Central memory CD8-positive, alpha-beta T cell (primary cell): ENCODE results near the gene SSMEM1.
"Not testable (repeated sequence)": the region's sequence is repeated elsewhere in the genome, so short reads cannot be mapped to it uniquely, and the experiment has no call there.

Experiments used
- ATAC-seq: fragments of 150-1000 bp; cut with Tn5 transposase; replicated peaks from 2 replicates; pipeline ENCODE4 v1.10.0; 2022; ENCODE audit warnings: mild to moderate bottlenecking, moderate FRiP score, moderate number of reproducible peaks; ENCODE audit not compliant: poor library complexity, severe bottlenecking; ENCODE audit errors: extremely low read depth
- DNase-seq, 2 donors: peaks; one replicate each; pipeline ENCODE4 v3.0.0; 2021; ENCODE audit warnings: low spot score in 2 of 2
- H3K27ac Mint-ChIP-seq: one replicate; pipeline ENCODE4 v1.8.0; 2022; ENCODE audit warnings: low read depth, mild to moderate bottlenecking, moderate library complexity, mixed read lengths
- H3K27me3 Mint-ChIP-seq: one replicate; pipeline ENCODE4 v1.8.0; 2022; ENCODE audit warnings: mixed read lengths
- H3K36me3 Mint-ChIP-seq: one replicate; pipeline ENCODE4 v1.8.0; 2022; ENCODE audit warnings: mild to moderate bottlenecking, moderate library complexity, mixed read lengths; ENCODE audit not compliant: insufficient read depth
- H3K4me1 Mint-ChIP-seq: one replicate; pipeline ENCODE4 v1.8.0; 2022; ENCODE audit warnings: mixed read lengths
- H3K4me3 Mint-ChIP-seq: one replicate; pipeline ENCODE4 v1.8.0; 2022; ENCODE audit warnings: mild to moderate bottlenecking, moderate library complexity, mixed read lengths
- H3K9me3 Mint-ChIP-seq: one replicate; pipeline ENCODE4 v1.8.0; 2022; ENCODE audit warnings: mixed read lengths

Gene SSMEM1, protein sequence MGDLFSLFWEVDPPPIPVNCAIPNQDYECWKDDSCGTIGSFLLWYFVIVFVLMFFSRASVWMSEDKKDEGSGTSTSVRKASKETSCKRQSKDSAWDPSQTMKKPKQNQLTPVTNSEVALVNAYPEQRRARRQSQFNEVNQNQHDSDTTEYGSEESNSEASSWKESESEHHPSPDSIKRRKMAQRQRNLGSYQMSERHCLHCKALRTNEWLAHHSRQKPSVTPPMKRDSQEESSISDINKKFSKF

GRCh38 chr7:130207642-130208041 is at the start of gene SSMEM1:
SSMEM1 (plus strand) TSS chr7:130207860; CDS start chr7:130207911, 51 bp downstream.
- H3K4me1 Mint-ChIP-seq: peaks cover 14% of the 10 kb centered on the region
- H3K27me3 Mint-ChIP-seq: peaks cover 10% of the 10 kb centered on the region
- H3K36me3 Mint-ChIP-seq: peaks cover 13% of the 10 kb centered on the region
- no peak for DNase-seq
- no peak within 1 kb of the TSS for H3K4me3 Mint-ChIP-seq
- no peak for ATAC-seq
- H3K27ac Mint-ChIP-seq: no peak within 1 kb of the TSS
- no peaks in the 10 kb centered on the region for H3K9me3 Mint-ChIP-seq

- Mint-ChIP-seq H3K27ac (no peak overlapping the region), H3K4me3 (no peak overlapping the region), H3K36me3 (peaks cover 26% of the 10 kb centered on the region), H3K4me1 (no peaks in the 10 kb centered on the region), H3K9me3 (no peaks in the 10 kb centered on the region), H3K27me3 (no peaks in the 10 kb centered on the region)
- DNase-seq (no peak), ATAC-seq (no peak)
Observed at GRCh38 chr7:130160023-130160422, 47.6 kb upstream of the SSMEM1 start.

DNA sequence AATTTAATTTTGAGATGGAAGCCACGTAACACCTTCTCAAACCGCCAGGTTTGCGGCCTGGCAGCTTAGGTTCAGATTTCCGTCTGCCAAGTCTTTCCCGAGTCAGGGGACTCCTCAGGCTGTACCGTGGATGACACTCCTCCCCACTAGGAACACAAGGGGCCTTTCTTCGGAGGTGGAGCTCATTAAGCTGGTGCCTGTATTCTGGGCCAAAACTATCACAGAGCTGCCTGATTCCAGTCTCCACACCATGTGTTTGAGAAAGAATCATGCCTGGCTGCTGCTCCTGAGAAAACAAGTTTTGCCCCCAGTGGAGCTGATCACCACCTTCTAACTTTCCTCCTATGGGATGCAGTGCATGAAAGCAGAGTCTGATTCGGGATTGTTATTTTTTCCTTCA is 47.2 kb upstream of the SSMEM1 start:
- no peaks in the 10 kb centered on the region for H3K27me3 Mint-ChIP-seq
- H3K9me3 Mint-ChIP-seq: no peaks in the 10 kb centered on the region
- no peak for DNase-seq
- no peak for ATAC-seq
- H3K4me3 Mint-ChIP-seq: no peak overlapping the region
- H3K4me1 Mint-ChIP-seq: no peaks in the 10 kb centered on the region
- peaks cover 29% of the 10 kb centered on the region for H3K36me3 Mint-ChIP-seq
- H3K27ac Mint-ChIP-seq: no peak overlapping the region

GRCh38 chr7:130162196-130162595 is 45.5 kb upstream of the SSMEM1 start:
- Mint-ChIP-seq H3K36me3 (peaks cover 39% of the 10 kb centered on the region), H3K4me3 (no peak overlapping the region), H3K9me3 (no peaks in the 10 kb centered on the region), H3K27ac (no peak overlapping the region), H3K27me3 (no peaks in the 10 kb centered on the region), H3K4me1 (no peaks in the 10 kb centered on the region)
- ATAC-seq (no peak), DNase-seq (no peak)

DNA sequence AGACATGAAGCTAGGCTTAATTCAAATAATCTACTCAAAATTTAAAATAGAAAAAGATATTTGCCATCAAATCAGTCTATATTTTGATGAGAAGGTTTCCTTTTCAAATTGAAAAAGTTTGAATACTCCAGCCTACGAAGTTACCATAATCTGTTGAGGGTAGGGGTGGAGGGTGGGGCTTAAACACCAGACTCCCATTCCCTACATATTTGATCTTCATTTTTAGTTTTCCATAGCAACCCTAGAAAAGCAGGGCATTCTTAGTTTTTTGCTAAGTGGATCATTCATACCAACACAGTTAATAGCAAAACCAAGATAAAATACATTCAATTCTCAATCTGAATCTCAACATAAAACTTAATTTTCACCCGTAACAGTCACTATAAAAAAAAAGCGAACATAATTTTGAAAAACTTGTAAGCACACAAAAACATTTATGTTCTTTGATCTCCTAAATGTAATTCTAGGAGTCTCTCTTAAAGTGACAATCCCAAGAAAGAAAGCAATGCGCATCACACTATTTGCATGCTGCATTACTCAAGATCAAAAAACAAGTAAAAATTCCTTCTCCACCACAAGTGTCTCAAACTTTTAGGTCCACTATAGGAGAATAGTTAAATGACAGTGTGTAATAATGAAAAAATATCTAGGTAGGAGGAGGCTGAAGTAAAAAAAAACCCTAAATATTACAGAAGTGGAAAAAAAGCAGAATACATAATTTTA is 33.3 kb upstream of the SSMEM1 start:
- no peak for ATAC-seq
- H3K9me3 Mint-ChIP-seq: no peaks in the 10 kb centered on the region
- no peak overlapping the region for H3K4me3 Mint-ChIP-seq
- H3K27me3 Mint-ChIP-seq: no peaks in the 10 kb centered on the region
- H3K36me3 Mint-ChIP-seq: peaks cover 56% of the 10 kb centered on the region
- no peak overlapping the region for H3K27ac Mint-ChIP-seq
- H3K4me1 Mint-ChIP-seq: no peaks in the 10 kb centered on the region
- no peak for DNase-seq

DNA sequence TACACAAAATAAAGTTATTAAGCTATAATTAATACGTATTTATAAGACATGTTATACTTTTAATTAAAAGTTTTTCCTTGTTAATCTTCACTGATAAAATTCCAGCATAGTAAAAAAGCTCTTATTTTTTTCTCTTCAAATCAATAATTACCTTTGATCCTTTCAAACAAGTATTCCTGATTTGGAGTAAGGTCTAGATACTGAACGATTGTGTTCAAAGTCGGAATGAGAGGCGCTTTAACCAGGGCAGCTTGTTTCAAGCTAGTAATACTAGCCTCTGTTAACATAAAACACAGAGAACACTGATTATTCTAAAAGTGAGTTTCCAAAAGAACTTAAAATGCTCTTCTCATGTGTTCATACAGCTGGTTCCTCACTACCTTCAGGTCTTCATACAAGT is 29.4 kb upstream of the SSMEM1 start:
- H3K36me3 Mint-ChIP-seq: peaks cover 52% of the 10 kb centered on the region

DNA sequence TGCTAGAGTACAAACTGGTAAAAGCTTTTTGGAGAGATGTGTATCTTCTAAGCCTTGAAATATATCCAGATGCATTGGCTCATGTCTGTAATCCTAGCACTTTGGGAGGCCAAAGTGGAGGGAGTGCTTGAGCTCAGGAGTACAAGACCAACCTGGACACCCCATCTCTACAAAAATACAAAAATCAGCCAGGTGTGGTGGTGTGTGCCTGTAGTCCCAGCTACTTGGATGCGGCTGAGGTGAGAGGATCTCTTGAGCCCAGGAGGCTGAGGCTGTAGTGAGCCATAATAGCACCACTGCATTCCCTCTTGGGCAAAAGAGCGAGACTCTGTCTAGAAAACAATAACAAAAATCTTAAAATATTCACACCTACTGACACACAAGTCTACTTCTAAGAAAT is 28.0 kb upstream of the SSMEM1 start:
- ATAC-seq (no peak), DNase-seq (no peak)
- Mint-ChIP-seq H3K36me3 (peaks cover 48% of the 10 kb centered on the region), H3K27me3 (no peaks in the 10 kb centered on the region), H3K4me3 (no peak overlapping the region), H3K27ac (no peak overlapping the region), H3K9me3 (no peaks in the 10 kb centered on the region), H3K4me1 (peaks cover 6% of the 10 kb centered on the region)

More for the DNA sequence above, 29.4 kb upstream of the SSMEM1 start:
- H3K4me1 Mint-ChIP-seq: peaks cover 6% of the 10 kb centered on the region
- H3K27ac Mint-ChIP-seq: no peak overlapping the region
- no peak for DNase-seq
- H3K9me3 Mint-ChIP-seq: no peaks in the 10 kb centered on the region
- no peaks in the 10 kb centered on the region for H3K27me3 Mint-ChIP-seq
- ATAC-seq: no peak
- H3K4me3 Mint-ChIP-seq: no peak overlapping the region

GRCh38 chr7:130180571-130181262 is 26.9 kb upstream of the SSMEM1 start:
- H3K36me3 Mint-ChIP-seq: peaks cover 45% of the 10 kb centered on the region
- no peaks in the 10 kb centered on the region for H3K27me3 Mint-ChIP-seq
- no peak overlapping the region for H3K4me3 Mint-ChIP-seq
- peaks cover 6% of the 10 kb centered on the region for H3K4me1 Mint-ChIP-seq
- peak overlapping the region; percentile 74 for H3K27ac Mint-ChIP-seq
- no peak for ATAC-seq
- no peaks in the 10 kb centered on the region for H3K9me3 Mint-ChIP-seq
- no peak for DNase-seq

DNA sequence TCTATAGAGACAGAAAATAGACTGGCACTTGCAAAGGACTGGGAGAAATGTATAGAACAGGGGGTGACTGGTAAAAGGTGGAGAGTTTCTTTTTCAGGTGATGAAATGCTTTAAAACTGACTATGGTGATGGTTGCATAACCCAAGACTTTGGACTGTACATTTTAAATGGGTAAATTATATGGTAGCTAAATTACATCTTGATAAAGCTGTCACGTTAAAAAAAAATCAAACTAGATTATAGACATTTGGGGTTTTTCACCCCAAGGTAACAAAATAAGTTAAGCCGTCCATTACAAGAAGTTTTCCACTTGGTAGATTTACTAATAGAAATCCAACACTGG is 26.4 kb upstream of the SSMEM1 start:
- H3K36me3 Mint-ChIP-seq: peaks cover 45% of the 10 kb centered on the region
- H3K9me3 Mint-ChIP-seq: no peaks in the 10 kb centered on the region
- H3K27ac Mint-ChIP-seq: no peak overlapping the region
- no peak overlapping the region for H3K4me3 Mint-ChIP-seq
- no peaks in the 10 kb centered on the region for H3K27me3 Mint-ChIP-seq
- no peak for ATAC-seq
- DNase-seq: no peak
- peaks cover 6% of the 10 kb centered on the region for H3K4me1 Mint-ChIP-seq

GRCh38 chr7:130182990-130183389 is 24.7 kb upstream of the SSMEM1 start:
- no peaks in the 10 kb centered on the region for H3K27me3 Mint-ChIP-seq
- H3K4me3 Mint-ChIP-seq: no peak overlapping the region
- no peak for ATAC-seq
- H3K27ac Mint-ChIP-seq: no peak overlapping the region
- DNase-seq: no peak
- peaks cover 42% of the 10 kb centered on the region for H3K36me3 Mint-ChIP-seq
- H3K4me1 Mint-ChIP-seq: peaks cover 6% of the 10 kb centered on the region
- no peaks in the 10 kb centered on the region for H3K9me3 Mint-ChIP-seq

DNA sequence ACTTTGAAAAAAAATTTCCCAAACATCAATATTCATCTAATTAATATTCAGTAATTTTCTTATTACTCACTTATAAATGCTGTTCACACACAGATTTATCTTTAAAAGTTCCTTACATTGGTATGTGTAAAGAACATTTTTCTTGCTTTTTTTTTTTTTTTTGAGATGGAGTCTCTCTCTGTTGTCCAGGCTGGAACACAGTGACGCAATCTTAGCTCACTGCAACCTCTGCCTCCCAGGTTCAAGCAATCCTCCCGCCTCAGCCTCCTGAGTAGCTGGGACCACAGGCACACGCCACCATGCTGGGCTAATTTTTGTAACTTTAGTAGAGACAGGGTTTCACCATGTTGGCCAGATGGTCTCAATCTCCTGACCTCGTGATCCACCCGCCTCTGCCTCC is 23.3 kb upstream of the SSMEM1 start:
- not testable (repeated sequence) for H3K4me1 Mint-ChIP-seq, ATAC-seq, H3K27me3 Mint-ChIP-seq, H3K4me3 Mint-ChIP-seq, H3K27ac Mint-ChIP-seq, H3K9me3 Mint-ChIP-seq, DNase-seq
- H3K36me3 Mint-ChIP-seq: peaks cover 39% of the 10 kb centered on the region

- peaks cover 35% of the 10 kb centered on the region for H3K36me3 Mint-ChIP-seq
- H3K4me1 Mint-ChIP-seq: no peaks in the 10 kb centered on the region
- no peak overlapping the region for H3K27ac Mint-ChIP-seq
- ATAC-seq: no peak
- DNase-seq: no peak
- H3K4me3 Mint-ChIP-seq: no peak overlapping the region
- no peaks in the 10 kb centered on the region for H3K27me3 Mint-ChIP-seq
- H3K9me3 Mint-ChIP-seq: no peaks in the 10 kb centered on the region
Observed at GRCh38 chr7:130187360-130187759, 20.3 kb upstream of the SSMEM1 start.

DNA sequence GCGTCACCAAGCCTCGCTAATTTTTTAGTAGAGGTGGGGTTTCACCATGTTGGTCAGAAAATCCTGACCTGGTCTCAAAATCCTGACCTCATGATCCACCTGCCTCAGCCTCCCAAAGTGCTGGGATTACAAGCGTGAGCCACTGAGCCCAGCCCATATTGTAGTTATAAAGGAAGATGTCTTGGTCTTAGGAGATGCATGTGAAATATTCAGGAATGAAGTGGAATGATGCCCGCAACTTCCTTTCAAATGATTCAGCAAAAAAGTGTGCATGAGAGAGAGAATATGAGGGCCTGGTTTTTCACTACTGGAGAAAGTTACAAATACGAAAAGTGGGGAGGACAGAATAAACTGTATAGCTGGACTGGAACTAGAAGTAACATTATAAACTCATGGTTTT is 18.3 kb upstream of the SSMEM1 start:
- DNase-seq: no peak
- H3K4me1 Mint-ChIP-seq: no peaks in the 10 kb centered on the region
- H3K36me3 Mint-ChIP-seq: peaks cover 33% of the 10 kb centered on the region
- H3K9me3 Mint-ChIP-seq: no peaks in the 10 kb centered on the region
- ATAC-seq: no peak
- no peak overlapping the region for H3K4me3 Mint-ChIP-seq
- no peaks in the 10 kb centered on the region for H3K27me3 Mint-ChIP-seq
- H3K27ac Mint-ChIP-seq: no peak overlapping the region
